Measurements from ENCODE around the gene CLIP3. TPM values are rescaled to one million over a fixed set of nuclear protein-coding genes. Genes with fewer than 3 reads are reported as not detected.
A peak's percentile ranks its signal among the peaks of the same experiment; 100 is the strongest.

Gene CLIP3
- total and polyA plus RNA-seq, 10 donors: 2.7 to 18.0 (median 10.3) TPM

GRCh38 chr19:36019061-36019670 lies 13.5 kb downstream of the CLIP3 start:
- no peak for DNase-seq
- H3K4me1 ChIP-seq: peaks cover 5 to 11% (median 8%) of the 10 kb centered on the region in 6 donors
- H3K36me3 ChIP-seq: peaks cover 0 to 77% (median 19%) of the 10 kb centered on the region in 6 donors
- H3K9me3 ChIP-seq: no peaks in the 10 kb centered on the region
- TF ChIP-seq, protein P1, sequence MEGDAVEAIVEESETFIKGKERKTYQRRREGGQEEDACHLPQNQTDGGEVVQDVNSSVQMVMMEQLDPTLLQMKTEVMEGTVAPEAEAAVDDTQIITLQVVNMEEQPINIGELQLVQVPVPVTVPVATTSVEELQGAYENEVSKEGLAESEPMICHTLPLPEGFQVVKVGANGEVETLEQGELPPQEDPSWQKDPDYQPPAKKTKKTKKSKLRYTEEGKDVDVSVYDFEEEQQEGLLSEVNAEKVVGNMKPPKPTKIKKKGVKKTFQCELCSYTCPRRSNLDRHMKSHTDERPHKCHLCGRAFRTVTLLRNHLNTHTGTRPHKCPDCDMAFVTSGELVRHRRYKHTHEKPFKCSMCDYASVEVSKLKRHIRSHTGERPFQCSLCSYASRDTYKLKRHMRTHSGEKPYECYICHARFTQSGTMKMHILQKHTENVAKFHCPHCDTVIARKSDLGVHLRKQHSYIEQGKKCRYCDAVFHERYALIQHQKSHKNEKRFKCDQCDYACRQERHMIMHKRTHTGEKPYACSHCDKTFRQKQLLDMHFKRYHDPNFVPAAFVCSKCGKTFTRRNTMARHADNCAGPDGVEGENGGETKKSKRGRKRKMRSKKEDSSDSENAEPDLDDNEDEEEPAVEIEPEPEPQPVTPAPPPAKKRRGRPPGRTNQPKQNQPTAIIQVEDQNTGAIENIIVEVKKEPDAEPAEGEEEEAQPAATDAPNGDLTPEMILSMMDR (IDR thresholded peaks at IDR 0.05 in 8 of 11, conservative IDR thresholded peaks at IDR 0.05 in 3 of 11): no peak
- no peak for TF ChIP-seq POLR2A (IDR thresholded peaks at IDR 0.05)
- no peak for TF ChIP-seq POLR2AphosphoS5 (IDR thresholded peaks at IDR 0.05)
- no peak overlapping the region for H3K27ac ChIP-seq
- H3K4me3 ChIP-seq: no peak overlapping the region
- WGBS, 5 donors: 91 to 96% (median 92%) methylated on average over 17 to 22 of the region's 22 CpGs
- intact Hi-C loops (cut with DNase I; ENCODE audit: low total_unique reads): no loop called here
- H3K27me3 ChIP-seq (replicated peaks in 1 of 7): no peaks in the 10 kb centered on the region

DNA sequence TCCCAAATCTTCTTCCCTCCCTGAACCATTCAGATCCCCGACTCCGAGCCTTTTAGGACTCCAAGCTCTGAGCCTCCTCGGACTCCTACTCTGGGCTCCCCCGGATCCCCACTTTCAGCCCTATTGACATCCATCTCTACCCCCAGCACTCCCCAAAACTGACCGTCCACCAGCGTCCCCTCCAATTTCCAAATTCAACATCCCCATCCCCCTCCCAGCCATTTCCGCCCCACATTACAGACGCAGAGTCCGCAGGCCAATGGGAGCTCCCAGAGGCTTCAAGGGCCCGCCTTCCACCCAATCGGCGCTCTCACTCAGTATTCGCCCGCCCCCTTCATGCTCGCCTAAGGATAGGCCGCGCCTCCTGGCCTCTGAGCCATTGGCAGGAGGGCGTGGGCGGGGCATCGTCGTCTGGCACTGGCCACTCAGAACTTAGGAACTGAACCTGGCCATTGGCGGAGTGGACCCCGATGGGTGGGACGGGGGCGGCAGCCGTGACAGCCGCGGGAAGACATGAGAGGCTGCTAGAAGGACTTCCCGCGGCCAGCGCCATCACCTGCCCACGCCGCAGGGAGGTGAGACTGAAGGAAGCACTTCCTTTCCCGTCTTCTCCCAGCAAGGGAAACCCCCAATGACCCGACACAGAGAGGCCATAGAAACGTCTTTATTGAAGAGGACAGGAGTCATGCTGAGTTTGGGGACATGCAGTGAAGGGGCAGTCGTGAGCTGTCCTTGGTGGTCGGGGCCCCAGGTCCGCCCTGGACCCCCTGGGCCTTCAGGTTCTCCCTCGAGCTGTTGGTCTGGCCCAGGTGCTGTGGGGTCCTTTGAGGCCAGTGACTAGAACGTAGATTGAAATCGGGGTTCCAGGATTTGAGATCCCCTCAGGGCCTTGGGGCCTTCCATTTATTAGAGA lies 18.4 kb downstream of the CLIP3 start, which contains the start of gene ALKBH6:
Gene ALKBH6, minus strand, starts transcription at position 202 of the 913 bp plus-strand sequence. CDS start 816 bp downstream, outside the sequence.
- peaks cover 0 to 5% (median 0%) of the 10 kb centered on the region in 7 donors for H3K27me3 ChIP-seq (replicated peaks in 1 of 7)
- peak; percentile 99 for DNase-seq
- intact Hi-C loops (cut with DNase I; ENCODE audit: low total_unique reads): no loop called here
- peak within 1 kb of the TSS; percentile 74 to 93 (median 86) for H3K27ac ChIP-seq
- TF ChIP-seq, protein P1 (IDR thresholded peaks at IDR 0.05 in 8 of 11, conservative IDR thresholded peaks at IDR 0.05 in 3 of 11): peak in 3 of 11 experiments; percentile 27 to 33 (median 28)
- TF ChIP-seq POLR2A (IDR thresholded peaks at IDR 0.05) (no peak), POLR2AphosphoS5 (IDR thresholded peaks at IDR 0.05) (peak; percentile 73 to 88 (median 85))
- 2 to 3% (median 2%) methylated on average over 31 to 42 of the region's 42 CpGs for WGBS, 5 donors
- H3K4me1 ChIP-seq: peaks cover 11 to 34% (median 25%) of the 10 kb centered on the region in 6 donors
- peaks cover 0 to 31% (median 2%) of the 10 kb centered on the region in 6 donors for H3K36me3 ChIP-seq
- H3K4me3 ChIP-seq: peak within 1 kb of the TSS; percentile 51 to 83 (median 58)
- H3K9me3 ChIP-seq: no peaks in the 10 kb centered on the region

DNA sequence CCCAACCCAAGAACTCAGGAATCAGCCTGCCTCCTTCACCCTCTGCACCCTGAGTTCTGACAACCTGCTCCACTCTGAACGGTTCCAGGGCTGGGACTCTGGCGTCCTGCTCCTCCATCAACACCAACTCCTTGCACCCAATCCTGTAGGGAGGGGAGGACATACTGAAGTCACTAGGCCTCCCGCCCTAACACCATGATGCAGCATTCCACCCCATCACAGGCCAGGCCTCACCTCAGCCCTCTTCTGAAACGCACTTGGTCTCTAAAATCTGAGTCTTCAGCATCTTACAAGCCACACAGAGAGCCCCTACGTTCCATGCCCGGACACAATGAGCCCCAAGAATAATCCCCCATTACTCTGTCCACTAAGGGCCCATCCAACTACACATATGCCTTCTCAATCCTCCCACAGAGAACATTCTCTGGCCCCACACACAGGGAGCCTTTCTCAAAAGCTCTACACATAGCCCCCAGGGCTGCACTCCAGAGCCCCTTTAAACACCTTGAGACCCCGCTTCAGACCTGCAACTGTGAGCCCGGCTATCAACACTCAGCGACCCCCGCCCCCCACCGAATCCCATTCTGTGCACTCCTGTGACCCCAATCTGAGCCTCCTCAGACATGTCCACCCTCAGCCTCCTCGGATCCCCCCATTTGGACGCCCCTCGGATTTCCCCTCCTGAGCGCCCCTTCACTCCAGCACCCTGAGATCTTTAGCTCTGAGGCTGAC lies 19.2 kb downstream of the CLIP3 start:
- DNase-seq: no peak
- Histone ChIP-seq H3K27me3 (replicated peaks in 1 of 7) (peaks cover 0 to 13% (median 0%) of the 10 kb centered on the region in 7 donors), H3K9me3 (no peaks in the 10 kb centered on the region), H3K4me3 (peak overlapping the region; percentile 51 to 83 (median 58)), H3K4me1 (peaks cover 11 to 43% (median 32%) of the 10 kb centered on the region in 6 donors), H3K27ac (peak overlapping the region; percentile 74 to 93 (median 86)), H3K36me3 (peaks cover 0 to 25% (median 2%) of the 10 kb centered on the region in 6 donors)
- TF ChIP-seq POLR2A (IDR thresholded peaks at IDR 0.05): no peak
- TF ChIP-seq POLR2AphosphoS5 (IDR thresholded peaks at IDR 0.05): no peak
- TF ChIP-seq, protein P1 (IDR thresholded peaks at IDR 0.05 in 8 of 11, conservative IDR thresholded peaks at IDR 0.05 in 3 of 11): no peak
- intact Hi-C loops (cut with DNase I; ENCODE audit: low total_unique reads): no loop called here
- 33 to 37% (median 35%) methylated on average over 15 of the region's 15 CpGs for WGBS, 5 donors
